Measurements from ENCODE around the gene LAMB4. TPM values are rescaled to one million over a fixed set of nuclear protein-coding genes. Genes with fewer than 3 reads are reported as not detected.

LAMB4 gene, protein sequence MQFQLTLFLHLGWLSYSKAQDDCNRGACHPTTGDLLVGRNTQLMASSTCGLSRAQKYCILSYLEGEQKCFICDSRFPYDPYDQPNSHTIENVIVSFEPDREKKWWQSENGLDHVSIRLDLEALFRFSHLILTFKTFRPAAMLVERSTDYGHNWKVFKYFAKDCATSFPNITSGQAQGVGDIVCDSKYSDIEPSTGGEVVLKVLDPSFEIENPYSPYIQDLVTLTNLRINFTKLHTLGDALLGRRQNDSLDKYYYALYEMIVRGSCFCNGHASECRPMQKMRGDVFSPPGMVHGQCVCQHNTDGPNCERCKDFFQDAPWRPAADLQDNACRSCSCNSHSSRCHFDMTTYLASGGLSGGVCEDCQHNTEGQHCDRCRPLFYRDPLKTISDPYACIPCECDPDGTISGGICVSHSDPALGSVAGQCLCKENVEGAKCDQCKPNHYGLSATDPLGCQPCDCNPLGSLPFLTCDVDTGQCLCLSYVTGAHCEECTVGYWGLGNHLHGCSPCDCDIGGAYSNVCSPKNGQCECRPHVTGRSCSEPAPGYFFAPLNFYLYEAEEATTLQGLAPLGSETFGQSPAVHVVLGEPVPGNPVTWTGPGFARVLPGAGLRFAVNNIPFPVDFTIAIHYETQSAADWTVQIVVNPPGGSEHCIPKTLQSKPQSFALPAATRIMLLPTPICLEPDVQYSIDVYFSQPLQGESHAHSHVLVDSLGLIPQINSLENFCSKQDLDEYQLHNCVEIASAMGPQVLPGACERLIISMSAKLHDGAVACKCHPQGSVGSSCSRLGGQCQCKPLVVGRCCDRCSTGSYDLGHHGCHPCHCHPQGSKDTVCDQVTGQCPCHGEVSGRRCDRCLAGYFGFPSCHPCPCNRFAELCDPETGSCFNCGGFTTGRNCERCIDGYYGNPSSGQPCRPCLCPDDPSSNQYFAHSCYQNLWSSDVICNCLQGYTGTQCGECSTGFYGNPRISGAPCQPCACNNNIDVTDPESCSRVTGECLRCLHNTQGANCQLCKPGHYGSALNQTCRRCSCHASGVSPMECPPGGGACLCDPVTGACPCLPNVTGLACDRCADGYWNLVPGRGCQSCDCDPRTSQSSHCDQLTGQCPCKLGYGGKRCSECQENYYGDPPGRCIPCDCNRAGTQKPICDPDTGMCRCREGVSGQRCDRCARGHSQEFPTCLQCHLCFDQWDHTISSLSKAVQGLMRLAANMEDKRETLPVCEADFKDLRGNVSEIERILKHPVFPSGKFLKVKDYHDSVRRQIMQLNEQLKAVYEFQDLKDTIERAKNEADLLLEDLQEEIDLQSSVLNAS (N-terminal part only)
- not detected in 2 replicates for total RNA-seq

DNA sequence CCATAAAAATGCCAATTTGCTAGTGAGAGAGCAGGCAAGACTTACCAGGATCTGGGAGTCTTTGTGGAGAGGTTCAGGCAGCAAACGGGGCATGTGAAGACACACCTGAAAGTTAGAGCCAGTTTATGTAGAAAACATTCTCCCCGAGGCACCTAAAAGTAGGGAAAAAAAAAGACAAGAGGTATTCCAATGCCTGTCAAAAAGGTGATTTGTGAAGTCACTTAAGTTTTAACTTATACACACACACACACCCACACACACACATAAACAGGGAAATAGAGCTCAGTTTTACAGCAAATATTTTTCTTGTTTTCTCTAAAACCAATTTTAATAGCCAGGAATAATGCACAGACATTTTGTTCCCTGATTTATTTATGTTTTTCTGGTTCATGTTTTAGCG, at the start of gene LAMB4:
Gene LAMB4, minus strand, starts transcription at position 101 of the 400 bp plus-strand sequence. CDS start 7,197 bp downstream, outside the sequence.
- Mint-ChIP-seq H3K4me1 (peaks cover 5% of the 10 kb centered on the region), H3K27me3 (peaks cover 13% of the 10 kb centered on the region), H3K27ac (no peak within 1 kb of the TSS), H3K4me3 (no peak within 1 kb of the TSS), H3K36me3 (ENCODE audit: low read depth) (no peaks in the 10 kb centered on the region), H3K9me3 (no peaks in the 10 kb centered on the region)
- DNase-seq, result no peak
- intact Hi-C loops (cut with micrococcal nuclease), result no loop called here

DNA sequence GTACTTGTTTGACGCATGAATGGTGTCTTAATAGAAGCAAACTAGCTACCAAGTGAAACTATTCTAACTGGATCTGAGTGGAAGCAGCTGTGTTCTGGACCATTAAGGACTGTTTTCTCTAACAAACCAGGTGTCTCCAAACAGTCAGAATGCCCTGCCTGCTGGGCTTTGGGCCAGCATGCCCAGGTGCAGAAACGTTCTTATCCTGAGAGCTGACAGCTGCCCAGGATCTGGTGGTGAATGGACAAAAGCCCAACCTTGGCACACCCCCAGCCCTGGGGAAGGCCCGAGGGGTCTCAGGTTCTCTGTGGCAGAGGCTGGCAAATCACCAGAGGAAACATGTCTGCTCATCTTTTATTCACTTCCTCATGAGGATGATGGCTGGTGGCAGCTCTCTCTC, 48.2 kb upstream of the LAMB4 start:
- Mint-ChIP-seq H3K27me3 (no peaks in the 10 kb centered on the region), H3K36me3 (ENCODE audit: low read depth) (no peaks in the 10 kb centered on the region), H3K9me3 (no peaks in the 10 kb centered on the region), H3K27ac (no peak overlapping the region), H3K4me1 (no peaks in the 10 kb centered on the region), H3K4me3 (no peak overlapping the region)
- intact Hi-C loops (cut with micrococcal nuclease), result no loop called here
- DNase-seq, result no peak

DNA sequence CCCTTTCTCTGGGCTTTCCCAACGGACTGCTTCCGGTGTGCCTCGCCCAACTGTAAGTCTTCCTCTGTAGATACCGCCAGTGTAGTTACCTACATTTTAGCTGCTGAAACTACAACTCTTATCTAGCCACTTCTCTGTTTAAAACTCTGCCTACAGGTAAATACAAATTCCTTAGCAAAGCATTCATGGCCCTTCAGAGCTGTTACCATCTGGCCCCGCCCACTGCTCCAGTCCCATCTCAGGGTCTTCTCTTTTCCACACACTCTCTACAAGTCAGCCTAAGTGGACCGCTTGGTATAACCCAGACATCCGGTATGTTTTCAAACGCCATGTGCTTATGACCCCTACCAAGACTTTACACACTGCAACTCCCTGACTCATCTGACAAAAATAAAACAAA, 41.0 kb upstream of the LAMB4 start:
- no peak overlapping the region for H3K4me3 Mint-ChIP-seq
- DNase-seq, result no peak
- no peak overlapping the region for H3K27ac Mint-ChIP-seq
- H3K4me1 Mint-ChIP-seq, result no peaks in the 10 kb centered on the region
- H3K36me3 Mint-ChIP-seq (ENCODE audit: low read depth), result no peaks in the 10 kb centered on the region
- H3K27me3 Mint-ChIP-seq, result no peaks in the 10 kb centered on the region
- intact Hi-C loops (cut with micrococcal nuclease), result no loop called here
- no peaks in the 10 kb centered on the region for H3K9me3 Mint-ChIP-seq

DNA sequence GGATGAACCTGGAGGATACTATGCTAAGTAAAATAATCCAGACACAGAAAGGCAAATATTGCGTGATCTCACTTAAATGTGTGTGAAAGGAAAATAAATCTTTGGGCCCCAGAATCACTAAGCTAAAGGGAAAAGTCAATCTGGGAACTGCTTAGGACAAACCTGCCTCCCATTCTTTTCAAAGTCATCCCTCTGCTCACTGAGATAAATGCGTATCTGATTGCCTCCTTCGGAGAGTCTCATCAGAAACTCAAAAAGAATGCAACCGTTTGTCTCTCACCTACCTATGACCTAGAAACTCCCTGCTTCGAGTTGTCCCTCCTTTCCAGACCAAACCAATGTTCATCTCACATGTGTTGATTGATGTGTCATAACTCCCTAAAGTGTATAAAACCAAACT, 40.1 kb upstream of the LAMB4 start:
- H3K9me3 Mint-ChIP-seq, result no peaks in the 10 kb centered on the region
- no peaks in the 10 kb centered on the region for H3K4me1 Mint-ChIP-seq

DNA sequence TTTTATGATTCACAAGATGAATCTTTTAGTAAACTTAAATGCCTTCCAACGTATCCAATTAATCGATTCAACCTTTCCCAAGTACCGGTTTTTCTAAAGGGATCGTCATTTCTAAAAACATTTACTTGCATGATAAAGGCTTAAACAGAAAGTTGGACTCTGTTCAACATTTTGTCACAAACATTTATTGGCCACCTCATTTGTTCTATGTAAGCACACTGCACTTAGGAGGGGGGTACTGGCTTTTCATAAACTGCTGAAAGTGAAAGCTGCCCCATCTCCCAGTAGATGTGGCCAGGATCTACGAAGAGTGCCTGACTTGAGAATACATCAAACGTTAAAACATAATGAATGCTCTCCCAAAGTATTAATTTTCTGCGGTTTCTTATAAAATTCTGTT, 37.3 kb upstream of the LAMB4 start:
- Mint-ChIP-seq H3K27ac (no peak overlapping the region), H3K36me3 (ENCODE audit: low read depth) (no peaks in the 10 kb centered on the region), H3K4me3 (no peak overlapping the region), H3K27me3 (peaks cover 3% of the 10 kb centered on the region), H3K4me1 (no peaks in the 10 kb centered on the region), H3K9me3 (no peaks in the 10 kb centered on the region)
- intact Hi-C loops (cut with micrococcal nuclease), result no loop called here
- DNase-seq, result no peak

More for the DNA sequence above, 40.1 kb upstream of the LAMB4 start:
- no peak for DNase-seq
- Mint-ChIP-seq H3K27ac (no peak overlapping the region), H3K27me3 (no peaks in the 10 kb centered on the region), H3K36me3 (ENCODE audit: low read depth) (no peaks in the 10 kb centered on the region), H3K4me3 (no peak overlapping the region)
- intact Hi-C loops (cut with micrococcal nuclease), result no loop called here

DNA sequence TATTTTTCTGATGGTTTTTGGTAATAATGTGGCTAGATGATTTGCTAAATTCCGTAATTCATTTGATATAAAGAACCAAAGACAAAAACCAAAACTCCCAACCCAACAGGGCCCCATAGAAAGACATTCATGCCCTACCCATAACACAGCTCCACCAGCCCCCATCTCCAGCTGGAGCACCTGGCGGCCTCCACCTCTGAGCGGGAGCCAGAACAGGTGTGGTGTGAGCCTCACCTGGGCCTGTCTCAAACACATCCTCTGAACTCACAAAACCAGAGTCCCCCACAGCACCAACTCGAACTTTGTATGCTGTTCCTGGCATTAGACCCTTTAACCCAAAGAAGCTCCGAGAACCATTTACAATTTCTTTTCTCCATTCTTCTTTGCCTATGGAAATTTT, 36.5 kb upstream of the LAMB4 start:
- no peak overlapping the region for H3K4me3 Mint-ChIP-seq
- DNase-seq, result no peak
- H3K9me3 Mint-ChIP-seq, result no peaks in the 10 kb centered on the region
- no peak overlapping the region for H3K27ac Mint-ChIP-seq
- no peaks in the 10 kb centered on the region for H3K4me1 Mint-ChIP-seq
- peaks cover 3% of the 10 kb centered on the region for H3K27me3 Mint-ChIP-seq
- intact Hi-C loops (cut with micrococcal nuclease), result no loop called here
- H3K36me3 Mint-ChIP-seq (ENCODE audit: low read depth), result no peaks in the 10 kb centered on the region

DNA sequence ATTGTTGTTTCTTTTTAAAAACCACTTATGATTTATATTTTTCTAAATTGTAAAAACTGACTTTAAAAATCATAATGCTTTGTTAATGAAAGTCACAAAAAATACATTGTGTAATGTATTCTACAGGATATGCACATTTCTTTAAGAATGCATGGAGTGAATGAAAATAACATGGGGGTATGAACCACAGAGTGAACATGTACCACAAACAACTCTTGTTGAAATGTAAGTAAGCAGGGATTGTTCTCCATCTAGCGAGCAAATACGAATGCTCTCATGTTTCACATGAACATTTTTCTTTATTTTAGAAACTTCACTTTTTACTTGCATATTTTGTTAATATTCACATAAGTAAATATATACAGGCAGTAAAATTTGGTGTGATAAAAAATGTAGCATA, 35.6 kb upstream of the LAMB4 start:
- H3K27me3 Mint-ChIP-seq, result peaks cover 8% of the 10 kb centered on the region
- H3K9me3 Mint-ChIP-seq, result no peaks in the 10 kb centered on the region
- H3K36me3 Mint-ChIP-seq (ENCODE audit: low read depth), result no peaks in the 10 kb centered on the region
- no peak overlapping the region for H3K27ac Mint-ChIP-seq
- H3K4me1 Mint-ChIP-seq, result no peaks in the 10 kb centered on the region
- intact Hi-C loops (cut with micrococcal nuclease), result no loop called here
- H3K4me3 Mint-ChIP-seq, result no peak overlapping the region
- no peak for DNase-seq

DNA sequence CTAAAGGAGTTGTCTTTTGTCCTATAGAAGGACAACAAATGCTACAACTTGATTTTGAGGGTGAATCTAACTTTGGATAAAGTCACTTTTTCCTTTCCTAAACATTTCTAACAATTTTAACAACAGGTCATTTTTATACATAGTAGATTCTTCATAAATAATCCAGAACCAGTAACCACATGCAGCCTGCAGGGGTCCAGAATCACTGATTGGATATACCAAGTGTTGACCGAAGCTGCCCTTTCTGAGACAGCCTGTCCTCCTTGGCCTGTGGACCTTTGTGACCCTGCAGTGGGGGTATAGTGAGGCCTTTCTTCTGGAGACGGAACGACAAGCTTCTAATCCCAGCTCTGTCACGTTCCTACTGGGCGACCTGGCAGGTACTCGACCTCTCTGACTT, 34.8 kb upstream of the LAMB4 start:
- H3K4me3 Mint-ChIP-seq, result no peak overlapping the region
- DNase-seq, result no peak
- H3K36me3 Mint-ChIP-seq (ENCODE audit: low read depth), result no peaks in the 10 kb centered on the region
- H3K4me1 Mint-ChIP-seq, result no peaks in the 10 kb centered on the region
- H3K27ac Mint-ChIP-seq, result no peak overlapping the region
- H3K27me3 Mint-ChIP-seq, result peaks cover 13% of the 10 kb centered on the region
- intact Hi-C loops (cut with micrococcal nuclease), result no loop called here
- H3K9me3 Mint-ChIP-seq, result no peaks in the 10 kb centered on the region

DNA sequence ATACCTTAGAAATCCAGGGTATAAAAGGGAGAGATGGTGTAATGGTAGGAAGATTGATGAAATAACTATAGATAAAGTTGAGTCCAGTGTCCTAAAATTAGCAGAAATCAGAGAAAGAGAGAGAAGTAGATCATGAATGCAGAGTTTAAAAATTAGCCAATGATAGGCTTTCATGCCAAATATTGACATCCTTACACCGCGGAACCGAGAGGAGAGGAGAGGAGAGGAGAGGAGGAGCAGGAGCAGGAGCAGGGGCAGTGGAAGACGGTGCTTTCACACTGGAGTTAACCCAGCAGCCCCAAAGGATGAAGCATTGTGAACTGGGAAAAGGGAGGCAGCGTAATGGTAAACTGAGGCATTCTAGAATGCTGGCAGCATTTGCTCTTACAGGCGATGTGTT, 34.2 kb upstream of the LAMB4 start:
- no peak for DNase-seq
- Mint-ChIP-seq H3K4me3 (no peak overlapping the region), H3K27me3 (peaks cover 14% of the 10 kb centered on the region), H3K27ac (no peak overlapping the region), H3K9me3 (no peaks in the 10 kb centered on the region), H3K4me1 (no peaks in the 10 kb centered on the region), H3K36me3 (ENCODE audit: low read depth) (no peaks in the 10 kb centered on the region)
- intact Hi-C loops (cut with micrococcal nuclease), result no loop called here

DNA sequence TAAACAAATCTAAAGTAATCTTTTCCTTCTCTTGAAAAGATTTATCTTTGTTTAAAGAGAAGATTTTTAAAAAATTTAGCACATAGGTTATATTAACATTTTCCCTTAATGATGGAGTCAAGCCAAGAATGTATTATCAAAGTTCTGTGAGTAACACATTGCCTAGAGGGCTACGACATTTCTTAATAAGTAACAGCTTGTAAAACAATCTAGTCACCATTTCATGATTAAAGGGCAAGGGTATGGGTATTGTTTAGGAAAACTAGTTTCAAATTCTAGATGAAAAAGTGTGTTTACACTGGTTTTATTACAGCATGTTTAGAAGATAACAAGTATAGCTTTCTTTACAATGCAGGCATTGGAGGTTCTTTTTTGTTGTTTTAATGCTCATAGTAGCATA, 28.6 kb upstream of the LAMB4 start:
- no peaks in the 10 kb centered on the region for H3K36me3 Mint-ChIP-seq (ENCODE audit: low read depth)
- peaks cover 26% of the 10 kb centered on the region for H3K27me3 Mint-ChIP-seq
- intact Hi-C loops (cut with micrococcal nuclease), result no loop called here
- no peak overlapping the region for H3K4me3 Mint-ChIP-seq
- H3K27ac Mint-ChIP-seq, result no peak overlapping the region
- H3K9me3 Mint-ChIP-seq, result no peaks in the 10 kb centered on the region
- no peak for DNase-seq
- no peaks in the 10 kb centered on the region for H3K4me1 Mint-ChIP-seq

DNA sequence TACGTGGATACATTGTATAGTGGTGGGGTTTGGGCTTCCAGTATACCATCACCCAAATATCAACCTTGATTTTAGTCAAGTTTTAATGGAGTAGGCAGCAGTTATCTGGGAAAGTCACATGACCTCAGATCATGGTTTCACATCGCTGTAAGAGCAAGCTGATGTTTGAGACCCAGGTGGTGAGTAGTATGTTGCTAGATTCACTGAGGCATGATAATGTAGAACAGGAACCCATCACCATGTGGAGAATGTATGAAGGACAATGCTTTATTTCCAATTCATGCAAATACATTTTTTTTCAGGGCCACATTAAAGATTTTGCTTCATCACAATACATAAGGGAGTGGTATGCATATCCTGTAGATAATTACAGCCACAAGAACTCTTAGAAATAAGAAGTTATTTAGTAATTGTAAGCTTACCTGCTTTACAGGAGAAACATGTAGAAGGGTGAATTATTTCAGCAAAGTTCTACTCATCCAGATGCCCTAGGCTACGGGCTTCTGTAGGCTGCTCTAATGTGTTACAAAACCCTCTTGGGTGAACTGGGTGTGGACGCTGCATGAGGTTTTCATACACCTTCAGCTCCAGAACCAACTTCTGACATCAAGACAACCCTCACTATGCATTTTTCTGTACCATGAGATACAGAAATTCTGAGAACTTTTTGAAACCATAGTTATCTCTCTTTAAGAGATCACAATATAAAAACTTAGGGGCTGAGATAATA, 27.6 kb upstream of the LAMB4 start:
- no peaks in the 10 kb centered on the region for H3K36me3 Mint-ChIP-seq (ENCODE audit: low read depth)
- H3K27ac Mint-ChIP-seq, result no peak overlapping the region
- no peaks in the 10 kb centered on the region for H3K4me1 Mint-ChIP-seq
- intact Hi-C loops (cut with micrococcal nuclease), result no loop called here
- DNase-seq, result no peak
- no peaks in the 10 kb centered on the region for H3K9me3 Mint-ChIP-seq
- no peak overlapping the region for H3K4me3 Mint-ChIP-seq
- H3K27me3 Mint-ChIP-seq, result peaks cover 26% of the 10 kb centered on the region

DNA sequence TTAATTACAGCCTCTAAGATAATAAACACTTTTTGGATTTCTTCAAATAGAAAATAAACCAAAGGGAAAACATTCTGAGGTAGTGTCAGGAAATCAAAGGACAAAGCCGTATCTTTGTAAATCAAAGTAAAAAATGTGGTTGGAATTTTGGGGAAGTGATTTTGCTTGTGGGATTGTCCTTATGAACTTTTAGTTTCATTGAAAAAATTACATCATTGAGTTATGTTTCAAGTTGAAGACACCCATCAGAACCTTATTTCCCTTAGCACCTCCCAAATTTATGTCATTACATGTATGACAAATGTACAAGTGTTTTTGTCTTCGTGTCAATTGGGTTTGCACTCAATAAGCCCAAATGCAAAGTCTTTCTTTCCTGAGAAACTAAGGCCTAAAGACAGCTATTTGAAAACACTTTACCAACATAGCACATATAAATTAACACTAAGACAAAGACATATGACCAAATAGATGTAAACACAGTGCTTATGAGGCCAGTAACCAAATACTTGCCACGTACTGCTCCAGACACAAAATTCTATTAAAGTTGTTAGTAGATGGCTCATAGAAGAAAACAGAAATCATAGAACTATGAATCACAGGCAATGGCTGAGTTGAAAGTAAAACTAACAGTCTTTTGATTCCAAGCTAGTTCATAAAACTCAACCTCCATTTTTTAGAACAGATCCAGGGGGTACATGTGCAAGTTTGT, 26.9 kb upstream of the LAMB4 start:
- H3K27ac Mint-ChIP-seq, result no peak overlapping the region
- H3K4me3 Mint-ChIP-seq, result no peak overlapping the region
- H3K36me3 Mint-ChIP-seq (ENCODE audit: low read depth), result no peaks in the 10 kb centered on the region
- intact Hi-C loops (cut with micrococcal nuclease), result no loop called here
- no peak for DNase-seq
- H3K9me3 Mint-ChIP-seq, result no peaks in the 10 kb centered on the region
- peaks cover 23% of the 10 kb centered on the region for H3K27me3 Mint-ChIP-seq
- no peaks in the 10 kb centered on the region for H3K4me1 Mint-ChIP-seq

DNA sequence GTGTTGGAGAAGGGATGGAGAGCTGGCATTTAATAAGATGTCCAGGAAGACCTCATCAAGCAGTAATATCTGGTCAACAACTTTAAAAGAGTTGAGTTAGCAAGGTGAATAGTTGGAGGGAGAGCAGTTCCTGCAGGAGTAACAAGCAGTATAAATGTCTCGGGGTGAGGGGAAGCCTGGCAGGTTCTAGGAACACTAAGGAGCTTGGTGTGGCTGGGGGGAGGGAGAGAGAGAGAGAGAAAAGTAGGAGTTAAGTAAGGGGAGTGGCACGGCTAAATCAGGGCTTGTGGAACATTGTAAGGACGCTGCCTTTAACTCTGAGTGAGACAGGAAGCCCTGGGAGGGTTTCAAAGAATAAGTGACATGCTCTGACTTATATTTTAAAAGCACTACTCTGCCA, 22.0 kb upstream of the LAMB4 start:
- H3K27me3 Mint-ChIP-seq, result peaks cover 22% of the 10 kb centered on the region
- intact Hi-C loops (cut with micrococcal nuclease), result no loop called here
- no peaks in the 10 kb centered on the region for H3K4me1 Mint-ChIP-seq
- H3K27ac Mint-ChIP-seq, result no peak overlapping the region
- no peak for DNase-seq
- H3K9me3 Mint-ChIP-seq, result no peaks in the 10 kb centered on the region
- H3K4me3 Mint-ChIP-seq, result no peak overlapping the region
- no peaks in the 10 kb centered on the region for H3K36me3 Mint-ChIP-seq (ENCODE audit: low read depth)

All from activated CD4-positive, alpha-beta T cell treated with anti-CD3 and anti-CD28 coated beads, Interleukin-2, amount 10 ng/mL, durations not matched to agents 24 days and 14 days (primary cell).